Testis (tissue), 2 donors: ENCODE data around the gene CPLANE2.

Source experiments
- POLR2A ChIP-seq: fragments of 450-650 bp; IDR thresholded peaks from one replicate; pipeline ENCODE4 v1.6.1; 2017; ENCODE audit warnings: antibody characterized with exemption, mild to moderate bottlenecking, moderate library complexity
- TF ChIP-seq, protein P1 (sequence below), 3 experiments: fragments of 450-650 bp in 2 of 3; fragments of 200-600 bp in 1 of 3; sonication (generic) in 1 of 3; IDR thresholded peaks; one replicate each; pipeline ENCODE4 v1.5.1; 2016 to 2019; ENCODE audit warnings: antibody characterized with exemption in 3 of 3, mild to moderate bottlenecking in 2 of 3, moderate library complexity in 1 of 3

GRCh38 chr1:16250524-16251251, 13.7 kb upstream of the CPLANE2 start:
- TF ChIP-seq, protein P1, sequence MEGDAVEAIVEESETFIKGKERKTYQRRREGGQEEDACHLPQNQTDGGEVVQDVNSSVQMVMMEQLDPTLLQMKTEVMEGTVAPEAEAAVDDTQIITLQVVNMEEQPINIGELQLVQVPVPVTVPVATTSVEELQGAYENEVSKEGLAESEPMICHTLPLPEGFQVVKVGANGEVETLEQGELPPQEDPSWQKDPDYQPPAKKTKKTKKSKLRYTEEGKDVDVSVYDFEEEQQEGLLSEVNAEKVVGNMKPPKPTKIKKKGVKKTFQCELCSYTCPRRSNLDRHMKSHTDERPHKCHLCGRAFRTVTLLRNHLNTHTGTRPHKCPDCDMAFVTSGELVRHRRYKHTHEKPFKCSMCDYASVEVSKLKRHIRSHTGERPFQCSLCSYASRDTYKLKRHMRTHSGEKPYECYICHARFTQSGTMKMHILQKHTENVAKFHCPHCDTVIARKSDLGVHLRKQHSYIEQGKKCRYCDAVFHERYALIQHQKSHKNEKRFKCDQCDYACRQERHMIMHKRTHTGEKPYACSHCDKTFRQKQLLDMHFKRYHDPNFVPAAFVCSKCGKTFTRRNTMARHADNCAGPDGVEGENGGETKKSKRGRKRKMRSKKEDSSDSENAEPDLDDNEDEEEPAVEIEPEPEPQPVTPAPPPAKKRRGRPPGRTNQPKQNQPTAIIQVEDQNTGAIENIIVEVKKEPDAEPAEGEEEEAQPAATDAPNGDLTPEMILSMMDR (IDR thresholded peaks at IDR 0.05) = no peak
- no peak for TF ChIP-seq POLR2A
